LNCAP (cell line): ENCODE results near the gene GRM1.

Experiments
- TF ChIP-seq, protein P1 (sequence below): fragments of 450-650 bp; IDR thresholded peaks from 2 replicates; pipeline ENCODE4 v1.5.1; 2017; ENCODE audit warnings: mild to moderate bottlenecking

GRM1 gene

DNA sequence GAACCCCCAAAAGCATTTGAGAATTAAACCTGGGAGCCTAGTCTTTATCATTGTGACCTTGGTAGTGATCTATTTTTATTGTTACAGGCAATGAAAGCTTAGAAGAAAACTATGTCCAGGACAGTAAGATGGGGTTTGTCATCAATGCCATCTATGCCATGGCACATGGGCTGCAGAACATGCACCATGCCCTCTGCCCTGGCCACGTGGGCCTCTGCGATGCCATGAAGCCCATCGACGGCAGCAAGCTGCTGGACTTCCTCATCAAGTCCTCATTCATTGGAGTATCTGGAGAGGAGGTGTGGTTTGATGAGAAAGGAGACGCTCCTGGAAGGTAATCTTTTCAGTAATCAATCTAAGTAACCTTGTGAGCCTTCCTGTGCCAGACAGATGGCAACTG is 323.3 kb downstream of the GRM1 start:
- TF ChIP-seq, protein P1, sequence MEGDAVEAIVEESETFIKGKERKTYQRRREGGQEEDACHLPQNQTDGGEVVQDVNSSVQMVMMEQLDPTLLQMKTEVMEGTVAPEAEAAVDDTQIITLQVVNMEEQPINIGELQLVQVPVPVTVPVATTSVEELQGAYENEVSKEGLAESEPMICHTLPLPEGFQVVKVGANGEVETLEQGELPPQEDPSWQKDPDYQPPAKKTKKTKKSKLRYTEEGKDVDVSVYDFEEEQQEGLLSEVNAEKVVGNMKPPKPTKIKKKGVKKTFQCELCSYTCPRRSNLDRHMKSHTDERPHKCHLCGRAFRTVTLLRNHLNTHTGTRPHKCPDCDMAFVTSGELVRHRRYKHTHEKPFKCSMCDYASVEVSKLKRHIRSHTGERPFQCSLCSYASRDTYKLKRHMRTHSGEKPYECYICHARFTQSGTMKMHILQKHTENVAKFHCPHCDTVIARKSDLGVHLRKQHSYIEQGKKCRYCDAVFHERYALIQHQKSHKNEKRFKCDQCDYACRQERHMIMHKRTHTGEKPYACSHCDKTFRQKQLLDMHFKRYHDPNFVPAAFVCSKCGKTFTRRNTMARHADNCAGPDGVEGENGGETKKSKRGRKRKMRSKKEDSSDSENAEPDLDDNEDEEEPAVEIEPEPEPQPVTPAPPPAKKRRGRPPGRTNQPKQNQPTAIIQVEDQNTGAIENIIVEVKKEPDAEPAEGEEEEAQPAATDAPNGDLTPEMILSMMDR = no peak

DNA sequence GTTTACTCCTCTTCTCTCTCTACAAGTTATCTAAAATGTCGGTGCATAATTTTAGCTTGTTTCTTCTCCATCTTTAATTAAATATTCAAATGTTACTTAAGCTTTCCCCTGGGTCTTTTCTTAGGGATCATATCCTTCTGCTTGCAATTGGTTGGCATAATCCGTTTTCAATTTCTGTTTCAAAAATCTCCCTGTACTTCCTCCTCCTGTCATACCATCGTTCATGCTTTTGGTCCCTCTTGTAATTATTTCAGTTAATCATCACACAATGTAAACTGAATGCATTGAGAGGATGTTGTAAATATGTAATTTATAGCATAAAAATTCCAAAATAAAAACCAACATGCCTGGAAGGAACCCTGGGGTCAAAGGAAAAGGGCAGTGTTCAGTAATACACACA is 325.6 kb downstream of the GRM1 start:
- TF ChIP-seq, protein P1 = no peak

DNA sequence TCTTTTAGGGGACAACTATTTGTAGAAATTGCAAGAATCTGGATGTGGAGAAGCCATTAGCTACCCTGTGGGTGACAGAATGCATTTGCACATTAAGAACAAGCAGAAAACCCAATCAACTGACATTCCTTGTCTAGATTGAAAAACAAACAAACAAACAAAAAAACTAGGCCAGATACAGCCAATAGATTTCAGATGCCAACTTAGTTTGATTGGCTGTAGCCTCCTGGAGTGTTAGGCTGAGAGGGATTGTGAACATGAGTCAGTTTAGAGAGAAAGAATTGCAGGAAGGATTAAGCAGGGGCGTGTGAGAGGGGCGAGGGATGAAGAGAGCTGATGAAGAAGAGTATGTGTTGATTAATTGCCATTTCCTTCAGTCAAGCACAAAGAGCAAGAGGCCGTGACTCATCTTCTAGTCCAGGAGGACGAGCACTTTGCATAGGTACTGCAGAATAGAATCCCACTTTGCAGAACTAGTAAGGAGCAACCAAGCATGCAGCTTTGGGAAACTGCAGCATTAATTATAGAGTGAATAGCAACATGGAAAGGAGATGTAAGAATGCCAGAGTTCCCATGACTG is 326.7 kb downstream of the GRM1 start:
- TF ChIP-seq, protein P1 = no peak

DNA sequence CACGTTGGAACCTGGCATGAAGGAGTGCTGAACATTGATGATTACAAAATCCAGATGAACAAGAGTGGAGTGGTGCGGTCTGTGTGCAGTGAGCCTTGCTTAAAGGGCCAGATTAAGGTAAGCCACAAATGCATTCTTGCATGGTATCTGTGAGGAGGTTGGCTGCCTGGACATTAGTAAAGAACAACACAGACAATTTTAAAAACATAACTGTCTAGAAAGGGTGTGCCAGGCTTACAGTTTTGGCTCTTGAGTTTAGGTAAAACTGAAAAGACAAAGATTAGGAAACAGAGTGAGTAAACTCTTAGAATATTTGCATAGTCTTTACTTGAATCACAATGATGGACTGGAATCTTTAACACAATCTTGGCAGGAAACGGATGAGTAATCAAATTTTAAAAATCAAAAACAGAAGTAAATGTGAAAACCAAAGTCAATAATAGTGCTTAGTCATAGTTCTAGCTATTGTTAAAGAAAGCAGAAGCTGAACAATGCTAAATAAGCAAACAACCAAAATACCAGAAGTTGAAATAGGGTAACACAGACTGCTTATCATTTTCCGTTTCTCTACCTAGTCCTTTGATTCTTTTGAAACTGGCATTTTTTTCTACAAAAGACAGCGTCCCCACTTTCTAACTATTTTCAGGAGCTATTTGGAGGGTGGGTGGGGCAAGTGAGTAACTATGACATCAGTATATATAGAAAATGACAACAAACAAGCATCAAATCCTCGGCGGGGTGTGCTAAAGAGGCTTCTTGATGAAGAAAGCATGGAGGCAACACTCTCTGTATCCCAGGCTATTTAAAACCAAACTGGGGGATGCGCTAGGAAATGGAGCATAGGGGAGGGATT is 328.9 kb downstream of the GRM1 start:
- TF ChIP-seq, protein P1 = no peak

DNA sequence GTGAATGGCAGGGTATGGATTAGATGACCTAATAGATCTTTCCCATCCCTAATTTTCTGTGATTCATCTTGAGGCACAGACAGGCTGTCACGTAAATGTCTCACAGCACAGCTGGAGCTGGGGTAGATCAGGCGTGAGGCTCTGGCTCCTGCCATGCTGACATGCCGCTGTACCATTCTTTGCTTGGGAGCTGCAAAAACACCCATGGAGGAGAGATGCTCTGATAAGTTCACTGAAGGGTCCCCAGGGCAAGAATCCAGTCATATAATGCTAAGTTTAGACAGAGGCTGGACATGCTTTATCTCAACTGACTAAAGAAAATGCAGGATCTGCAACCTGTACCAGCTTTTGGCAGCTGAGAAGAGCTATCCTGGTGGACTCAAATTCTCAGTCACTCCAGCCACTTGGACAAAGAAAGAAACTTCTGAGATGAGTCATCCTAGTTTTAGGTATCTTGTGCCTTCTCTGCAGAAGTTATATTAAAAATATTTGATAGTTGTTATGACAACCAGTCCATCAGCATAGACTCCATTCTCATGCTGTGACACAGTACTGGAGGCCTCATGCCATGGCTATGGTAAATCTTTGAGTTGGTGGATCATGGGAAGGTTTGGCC is 329.7 kb downstream of the GRM1 start:
- TF ChIP-seq, protein P1 = no peak

DNA sequence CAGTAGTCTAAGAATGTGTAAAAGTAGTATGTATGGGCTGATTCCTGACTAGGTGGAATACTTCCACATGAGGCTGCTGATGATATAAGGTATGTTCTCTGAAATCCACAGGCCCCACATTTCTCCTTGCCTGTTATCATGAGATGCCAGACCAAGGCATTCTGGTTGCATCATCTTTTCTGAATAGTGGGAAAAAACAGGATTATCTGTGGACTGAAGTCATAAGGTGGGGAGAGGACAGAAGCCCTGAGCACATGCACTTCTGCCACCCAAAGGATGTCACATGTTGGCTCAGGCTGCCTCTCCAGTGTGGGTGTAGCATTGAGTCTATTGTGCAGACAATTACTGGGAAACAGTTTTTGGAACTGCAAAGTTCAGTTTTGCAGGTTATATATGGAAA is 330.3 kb downstream of the GRM1 start:
- TF ChIP-seq, protein P1 = no peak

DNA sequence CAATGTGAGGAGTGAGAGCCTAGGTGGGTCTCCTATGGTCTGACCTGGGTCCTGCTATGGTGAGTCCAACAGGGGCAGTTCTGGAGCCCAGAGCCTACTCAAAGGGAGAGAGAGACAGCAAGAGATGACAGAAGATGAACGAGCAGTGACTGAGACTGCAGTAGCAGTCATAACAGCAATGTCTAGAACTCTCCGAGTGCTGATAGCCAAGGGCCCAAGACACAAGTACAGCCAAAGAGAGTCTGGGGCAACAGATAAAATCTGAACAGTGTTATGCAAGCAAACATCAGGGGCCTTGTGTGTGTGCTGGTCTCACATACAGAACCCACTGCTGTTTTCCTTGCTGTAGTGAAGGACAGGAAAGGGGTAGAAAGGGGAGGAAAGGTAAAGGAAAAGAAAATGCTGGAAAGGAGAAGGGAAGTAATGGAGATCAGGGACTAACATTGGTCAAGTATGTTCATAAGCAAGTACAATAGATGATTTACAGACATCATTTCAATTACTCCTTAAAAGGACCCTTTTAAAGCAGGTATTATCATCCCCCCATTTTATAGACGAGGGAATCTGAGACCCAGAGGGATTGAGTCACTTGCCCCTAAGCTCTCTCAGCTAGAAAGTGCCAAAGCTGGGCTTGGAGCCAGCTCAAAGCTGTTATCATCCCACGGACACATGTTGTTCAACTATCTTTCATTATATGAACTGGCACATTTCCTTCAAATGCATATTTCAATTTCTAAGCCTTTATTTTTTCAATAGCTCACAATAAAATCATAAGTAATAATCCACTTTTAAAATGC is 332.5 kb downstream of the GRM1 start:
- TF ChIP-seq, protein P1 = no peak
